ENCODE data around the gene RASEF.

Gene RASEF

DNA sequence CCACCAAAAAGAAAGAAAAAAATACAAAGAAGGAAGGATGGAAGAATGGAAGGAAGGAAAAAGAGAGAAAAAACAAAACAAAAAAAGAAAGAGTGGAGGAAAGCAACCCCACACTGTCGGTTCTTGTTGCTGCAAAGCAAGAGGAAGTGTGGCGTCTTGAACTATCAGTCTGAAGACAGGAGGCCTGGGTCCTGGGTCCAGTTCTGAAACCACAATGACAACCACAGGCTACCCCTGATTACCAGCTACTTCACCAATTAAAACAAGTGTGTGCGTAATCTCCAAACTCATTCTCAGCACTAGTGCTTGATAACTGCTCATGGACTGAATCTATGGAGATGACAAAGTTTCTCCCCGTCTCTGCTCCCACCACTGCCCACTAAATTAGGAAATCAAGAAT is 93.7 kb downstream of the RASEF start:
- H3K27me3 ChIP-seq (replicated peaks; ENCODE audit: insufficient read depth, low read length): no peaks in the 10 kb centered on the region
- no peaks in the 10 kb centered on the region for H3K79me2 ChIP-seq (ENCODE audit: low read length)
- DNase-seq: no peak
- H2AFZ ChIP-seq (ENCODE audit: low read length): no peak overlapping the region
- TF ChIP-seq EZH2phosphoT487 (IDR thresholded peaks at IDR 0.05; ENCODE audit: low read length) (no peak), EZH2 (optimal IDR thresholded peaks at IDR 0.05; ENCODE audit: low read depth, low read length) (no peak)
- TF ChIP-seq, protein P1, sequence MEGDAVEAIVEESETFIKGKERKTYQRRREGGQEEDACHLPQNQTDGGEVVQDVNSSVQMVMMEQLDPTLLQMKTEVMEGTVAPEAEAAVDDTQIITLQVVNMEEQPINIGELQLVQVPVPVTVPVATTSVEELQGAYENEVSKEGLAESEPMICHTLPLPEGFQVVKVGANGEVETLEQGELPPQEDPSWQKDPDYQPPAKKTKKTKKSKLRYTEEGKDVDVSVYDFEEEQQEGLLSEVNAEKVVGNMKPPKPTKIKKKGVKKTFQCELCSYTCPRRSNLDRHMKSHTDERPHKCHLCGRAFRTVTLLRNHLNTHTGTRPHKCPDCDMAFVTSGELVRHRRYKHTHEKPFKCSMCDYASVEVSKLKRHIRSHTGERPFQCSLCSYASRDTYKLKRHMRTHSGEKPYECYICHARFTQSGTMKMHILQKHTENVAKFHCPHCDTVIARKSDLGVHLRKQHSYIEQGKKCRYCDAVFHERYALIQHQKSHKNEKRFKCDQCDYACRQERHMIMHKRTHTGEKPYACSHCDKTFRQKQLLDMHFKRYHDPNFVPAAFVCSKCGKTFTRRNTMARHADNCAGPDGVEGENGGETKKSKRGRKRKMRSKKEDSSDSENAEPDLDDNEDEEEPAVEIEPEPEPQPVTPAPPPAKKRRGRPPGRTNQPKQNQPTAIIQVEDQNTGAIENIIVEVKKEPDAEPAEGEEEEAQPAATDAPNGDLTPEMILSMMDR (IDR thresholded peaks at IDR 0.05; ENCODE audit: low read length): no peak
- H3K9me3 ChIP-seq (replicated peaks; ENCODE audit: insufficient read depth, low read length): no peaks in the 10 kb centered on the region
- H3K27ac ChIP-seq (ENCODE audit: low read length): no peak overlapping the region
- H3K4me1 ChIP-seq (ENCODE audit: low read length): no peaks in the 10 kb centered on the region
- H3K9ac ChIP-seq (ENCODE audit: low read length): no peak overlapping the region
- H4K20me1 ChIP-seq (ENCODE audit: insufficient read depth, low read length): no peaks in the 10 kb centered on the region
- no peaks in the 10 kb centered on the region for H3F3A ChIP-seq (ENCODE audit: insufficient read depth, low read length)
- no peak overlapping the region for H3K4me2 ChIP-seq (ENCODE audit: low read depth, low read length)
- no peaks in the 10 kb centered on the region for H3K9me2 ChIP-seq (replicated peaks; ENCODE audit: insufficient read depth, low read length)
- H3K36me3 ChIP-seq (replicated peaks; ENCODE audit: insufficient read depth, low read length): no peaks in the 10 kb centered on the region
- H3K4me3 ChIP-seq (ENCODE audit: low read length): no peak overlapping the region

DNA sequence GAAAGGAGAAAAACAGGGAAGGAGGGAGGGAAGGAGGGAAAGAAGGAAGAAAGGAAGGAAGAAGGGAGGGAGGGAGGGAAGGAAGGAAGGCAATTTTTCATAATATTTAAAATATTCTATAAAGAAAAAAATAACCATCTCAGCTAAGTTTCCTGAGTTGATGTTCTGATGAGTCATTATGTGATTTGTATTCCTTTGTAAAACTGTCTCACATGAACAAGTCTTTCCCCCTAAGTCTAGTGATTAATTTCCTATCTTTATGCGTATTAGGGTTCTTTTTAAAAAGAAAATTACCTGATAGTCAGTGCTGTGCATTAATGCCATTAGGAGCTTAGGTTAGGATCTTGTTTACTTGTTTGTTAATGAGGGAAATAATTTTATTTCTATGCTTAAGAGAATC is 94.1 kb downstream of the RASEF start:
- H3K4me1 ChIP-seq (ENCODE audit: low read length): no peaks in the 10 kb centered on the region
- no peaks in the 10 kb centered on the region for H3F3A ChIP-seq (ENCODE audit: insufficient read depth, low read length)
- no peaks in the 10 kb centered on the region for H3K9me2 ChIP-seq (replicated peaks; ENCODE audit: insufficient read depth, low read length)
- no peak for DNase-seq
- no peak overlapping the region for H3K27ac ChIP-seq (ENCODE audit: low read length)
- no peaks in the 10 kb centered on the region for H4K20me1 ChIP-seq (ENCODE audit: insufficient read depth, low read length)
- TF ChIP-seq EZH2phosphoT487 (IDR thresholded peaks at IDR 0.05; ENCODE audit: low read length): no peak
- TF ChIP-seq EZH2 (optimal IDR thresholded peaks at IDR 0.05; ENCODE audit: low read depth, low read length): no peak
- TF ChIP-seq, protein P1 (IDR thresholded peaks at IDR 0.05; ENCODE audit: low read length): no peak
- H3K4me2 ChIP-seq (ENCODE audit: low read depth, low read length): no peak overlapping the region
- H3K79me2 ChIP-seq (ENCODE audit: low read length): no peaks in the 10 kb centered on the region
- no peaks in the 10 kb centered on the region for H3K27me3 ChIP-seq (replicated peaks; ENCODE audit: insufficient read depth, low read length)
- no peak overlapping the region for H3K9ac ChIP-seq (ENCODE audit: low read length)
- H3K9me3 ChIP-seq (replicated peaks; ENCODE audit: insufficient read depth, low read length): no peaks in the 10 kb centered on the region
- no peaks in the 10 kb centered on the region for H3K36me3 ChIP-seq (replicated peaks; ENCODE audit: insufficient read depth, low read length)
- no peak overlapping the region for H3K4me3 ChIP-seq (ENCODE audit: low read length)
- H2AFZ ChIP-seq (ENCODE audit: low read length): no peak overlapping the region

- H3K4me2 ChIP-seq (ENCODE audit: low read depth, low read length): no peak overlapping the region
- no peaks in the 10 kb centered on the region for H4K20me1 ChIP-seq (ENCODE audit: insufficient read depth, low read length)
- no peak overlapping the region for H3K4me3 ChIP-seq (ENCODE audit: low read length)
- no peak for DNase-seq
- H3K9me3 ChIP-seq (replicated peaks; ENCODE audit: insufficient read depth, low read length): no peaks in the 10 kb centered on the region
- no peaks in the 10 kb centered on the region for H3K27me3 ChIP-seq (replicated peaks; ENCODE audit: insufficient read depth, low read length)
- H3K36me3 ChIP-seq (replicated peaks; ENCODE audit: insufficient read depth, low read length): no peaks in the 10 kb centered on the region
- H3K27ac ChIP-seq (ENCODE audit: low read length): no peak overlapping the region
- H3K79me2 ChIP-seq (ENCODE audit: low read length): no peaks in the 10 kb centered on the region
- H3K9ac ChIP-seq (ENCODE audit: low read length): no peak overlapping the region
- TF ChIP-seq, protein P1 (IDR thresholded peaks at IDR 0.05; ENCODE audit: low read length): no peak
- TF ChIP-seq EZH2 (optimal IDR thresholded peaks at IDR 0.05; ENCODE audit: low read depth, low read length) (no peak), EZH2phosphoT487 (IDR thresholded peaks at IDR 0.05; ENCODE audit: low read length) (no peak)
- no peaks in the 10 kb centered on the region for H3K9me2 ChIP-seq (replicated peaks; ENCODE audit: insufficient read depth, low read length)
- H3F3A ChIP-seq (ENCODE audit: insufficient read depth, low read length): no peaks in the 10 kb centered on the region
- H2AFZ ChIP-seq (ENCODE audit: low read length): no peak overlapping the region
- H3K4me1 ChIP-seq (ENCODE audit: low read length): no peaks in the 10 kb centered on the region
These were observed 94.6 kb downstream of the RASEF start for GRCh38 chr9:82968388-82968787.
